ENCODE measurements around the gene KLHL30. TPM values are rescaled to one million over a fixed set of nuclear protein-coding genes. Genes with fewer than 3 reads are reported as not detected.

The KLHL30 gene
- total RNA-seq, 1 donor from 2014 or later: 0.07 TPM

DNA sequence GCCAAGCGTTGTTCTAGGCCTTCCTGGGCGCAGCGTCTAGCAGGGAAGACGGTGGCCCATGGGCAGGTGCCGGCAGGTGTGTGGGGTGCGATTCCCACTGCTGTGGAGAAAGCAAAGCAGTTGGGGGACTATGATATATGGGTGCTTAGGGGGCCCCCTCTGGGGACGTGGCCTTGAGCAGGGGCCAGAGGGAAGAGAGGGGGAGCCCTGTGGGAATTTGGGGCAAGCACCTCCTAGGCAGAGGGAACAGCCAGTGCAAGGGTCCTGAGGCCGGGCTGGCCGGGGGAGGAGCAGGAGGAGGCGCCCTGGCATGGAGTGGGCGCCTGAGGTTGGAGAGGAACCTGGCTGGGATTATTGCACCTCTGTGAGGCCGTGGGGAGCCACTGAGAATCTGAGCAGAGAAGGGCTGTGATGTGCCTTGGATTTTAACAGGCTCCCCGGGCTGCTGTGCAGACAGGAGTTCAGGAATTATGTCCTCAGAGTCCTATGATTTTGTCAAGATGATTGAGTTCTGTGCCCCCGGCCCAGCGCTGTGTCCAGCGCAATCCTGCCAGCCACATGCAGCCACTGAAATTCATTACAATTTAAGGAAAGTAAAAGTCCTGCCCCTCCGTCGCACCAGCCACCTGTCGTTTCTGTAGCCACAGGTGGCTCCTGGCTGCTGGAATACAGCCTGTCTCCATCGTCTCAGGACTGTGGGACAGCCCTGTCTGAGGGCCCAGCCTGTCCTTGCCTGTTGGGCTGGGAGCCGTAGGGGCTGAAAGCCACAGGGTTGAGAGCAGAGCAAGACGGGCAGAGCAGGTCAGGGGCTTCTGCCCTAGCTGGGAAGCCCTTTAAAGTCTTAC is 9.1 kb upstream of the KLHL30 start:
- H3K27me3 Mint-ChIP-seq: no peaks in the 10 kb centered on the region
- TF ChIP-seq, protein P1, sequence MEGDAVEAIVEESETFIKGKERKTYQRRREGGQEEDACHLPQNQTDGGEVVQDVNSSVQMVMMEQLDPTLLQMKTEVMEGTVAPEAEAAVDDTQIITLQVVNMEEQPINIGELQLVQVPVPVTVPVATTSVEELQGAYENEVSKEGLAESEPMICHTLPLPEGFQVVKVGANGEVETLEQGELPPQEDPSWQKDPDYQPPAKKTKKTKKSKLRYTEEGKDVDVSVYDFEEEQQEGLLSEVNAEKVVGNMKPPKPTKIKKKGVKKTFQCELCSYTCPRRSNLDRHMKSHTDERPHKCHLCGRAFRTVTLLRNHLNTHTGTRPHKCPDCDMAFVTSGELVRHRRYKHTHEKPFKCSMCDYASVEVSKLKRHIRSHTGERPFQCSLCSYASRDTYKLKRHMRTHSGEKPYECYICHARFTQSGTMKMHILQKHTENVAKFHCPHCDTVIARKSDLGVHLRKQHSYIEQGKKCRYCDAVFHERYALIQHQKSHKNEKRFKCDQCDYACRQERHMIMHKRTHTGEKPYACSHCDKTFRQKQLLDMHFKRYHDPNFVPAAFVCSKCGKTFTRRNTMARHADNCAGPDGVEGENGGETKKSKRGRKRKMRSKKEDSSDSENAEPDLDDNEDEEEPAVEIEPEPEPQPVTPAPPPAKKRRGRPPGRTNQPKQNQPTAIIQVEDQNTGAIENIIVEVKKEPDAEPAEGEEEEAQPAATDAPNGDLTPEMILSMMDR (conservative IDR thresholded peaks at IDR 0.05): no peak
- no peak overlapping the region for H3K4me3 Mint-ChIP-seq
- no peaks in the 10 kb centered on the region for H3K4me1 Mint-ChIP-seq (ENCODE audit: unreplicated experiment)
- DNase-seq (ENCODE audit: extremely low spot score, unreplicated experiment): no peak
- H3K27ac Mint-ChIP-seq: no peak overlapping the region
- H3K9me3 Mint-ChIP-seq: no peaks in the 10 kb centered on the region
- no peaks in the 10 kb centered on the region for H3K36me3 Mint-ChIP-seq

DNA sequence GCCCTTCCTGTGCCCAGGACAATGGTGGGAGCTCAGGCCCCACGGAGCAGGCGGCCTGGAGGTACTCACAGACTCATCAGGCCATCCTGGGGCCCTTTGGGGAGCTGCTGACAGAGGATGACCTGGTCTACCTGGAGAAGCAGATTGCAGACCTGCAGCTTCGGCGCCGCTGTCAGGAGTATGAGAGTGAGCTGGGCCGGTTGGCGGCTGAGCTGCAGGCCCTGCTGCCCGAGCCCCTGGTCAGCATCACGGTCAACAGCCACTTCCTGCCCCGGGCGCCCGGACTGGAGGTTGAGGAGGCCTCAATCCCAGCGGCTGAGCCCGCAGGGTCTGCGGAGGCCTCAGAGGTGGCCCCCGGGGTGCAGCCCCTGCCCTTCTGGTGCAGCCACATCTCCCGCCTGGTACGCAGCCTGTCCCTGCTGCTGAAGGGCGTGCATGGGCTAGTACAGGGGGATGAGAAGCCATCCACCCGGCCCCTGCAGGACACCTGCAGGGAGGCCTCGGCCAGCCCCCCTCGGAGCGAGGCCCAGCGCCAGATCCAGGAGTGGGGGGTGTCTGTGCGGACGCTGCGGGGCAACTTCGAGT is 8.3 kb upstream of the KLHL30 start:
- Mint-ChIP-seq H3K27ac (no peak overlapping the region), H3K36me3 (no peaks in the 10 kb centered on the region), H3K4me1 (ENCODE audit: unreplicated experiment) (no peaks in the 10 kb centered on the region), H3K9me3 (no peaks in the 10 kb centered on the region), H3K27me3 (no peaks in the 10 kb centered on the region), H3K4me3 (no peak overlapping the region)
- DNase-seq (ENCODE audit: extremely low spot score, unreplicated experiment): no peak
- TF ChIP-seq, protein P1 (conservative IDR thresholded peaks at IDR 0.05): no peak

DNA sequence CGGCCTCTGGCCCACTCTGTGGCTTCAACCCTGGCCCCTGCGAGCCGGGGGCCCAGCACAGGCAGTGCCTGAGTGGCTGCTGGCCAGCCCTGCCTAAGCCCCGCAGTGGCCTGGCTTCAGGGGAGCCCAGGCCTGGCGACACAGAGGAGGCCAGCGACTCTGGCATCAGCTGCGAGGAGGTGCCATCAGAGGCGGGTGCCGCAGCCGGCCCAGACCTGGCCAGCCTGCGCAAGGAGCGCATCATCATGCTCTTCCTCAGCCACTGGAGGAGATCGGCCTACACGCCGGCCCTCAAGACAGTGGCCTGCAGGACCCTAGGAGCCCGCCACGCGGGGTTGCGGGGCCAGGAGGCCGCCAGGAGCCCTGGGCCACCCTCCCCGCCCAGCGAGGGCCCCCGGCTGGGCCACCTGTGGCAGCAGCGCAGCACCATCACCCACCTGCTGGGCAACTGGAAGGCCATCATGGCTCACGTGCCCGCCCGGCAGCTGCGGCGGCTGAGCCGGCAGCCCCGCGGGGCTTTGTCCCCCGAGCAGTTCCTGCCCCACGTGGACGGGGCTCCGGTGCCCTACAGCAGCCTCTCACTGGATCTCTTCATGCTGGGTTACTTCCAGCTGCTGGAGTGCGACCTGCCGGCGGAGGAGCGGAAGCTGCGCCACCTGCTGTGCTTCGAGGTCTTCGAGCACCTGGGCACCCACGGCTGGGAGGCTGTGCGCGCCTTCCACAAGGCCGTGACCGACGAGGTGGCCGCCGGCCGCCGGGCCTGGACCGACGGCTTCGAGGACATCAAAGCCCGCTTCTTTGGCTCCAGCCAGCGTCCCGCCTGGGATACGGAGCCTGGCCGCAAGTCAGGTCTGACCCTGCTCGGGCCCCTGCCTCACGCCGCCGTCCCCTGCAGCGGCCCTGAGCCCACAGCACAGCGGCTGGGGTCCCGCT is 7.5 kb upstream of the KLHL30 start:
- Mint-ChIP-seq H3K9me3 (no peaks in the 10 kb centered on the region), H3K4me1 (ENCODE audit: unreplicated experiment) (no peaks in the 10 kb centered on the region), H3K36me3 (no peaks in the 10 kb centered on the region), H3K27ac (no peak overlapping the region), H3K4me3 (no peak overlapping the region), H3K27me3 (no peaks in the 10 kb centered on the region)
- no peak for DNase-seq (ENCODE audit: extremely low spot score, unreplicated experiment)
- TF ChIP-seq, protein P1 (conservative IDR thresholded peaks at IDR 0.05): no peak

DNA sequence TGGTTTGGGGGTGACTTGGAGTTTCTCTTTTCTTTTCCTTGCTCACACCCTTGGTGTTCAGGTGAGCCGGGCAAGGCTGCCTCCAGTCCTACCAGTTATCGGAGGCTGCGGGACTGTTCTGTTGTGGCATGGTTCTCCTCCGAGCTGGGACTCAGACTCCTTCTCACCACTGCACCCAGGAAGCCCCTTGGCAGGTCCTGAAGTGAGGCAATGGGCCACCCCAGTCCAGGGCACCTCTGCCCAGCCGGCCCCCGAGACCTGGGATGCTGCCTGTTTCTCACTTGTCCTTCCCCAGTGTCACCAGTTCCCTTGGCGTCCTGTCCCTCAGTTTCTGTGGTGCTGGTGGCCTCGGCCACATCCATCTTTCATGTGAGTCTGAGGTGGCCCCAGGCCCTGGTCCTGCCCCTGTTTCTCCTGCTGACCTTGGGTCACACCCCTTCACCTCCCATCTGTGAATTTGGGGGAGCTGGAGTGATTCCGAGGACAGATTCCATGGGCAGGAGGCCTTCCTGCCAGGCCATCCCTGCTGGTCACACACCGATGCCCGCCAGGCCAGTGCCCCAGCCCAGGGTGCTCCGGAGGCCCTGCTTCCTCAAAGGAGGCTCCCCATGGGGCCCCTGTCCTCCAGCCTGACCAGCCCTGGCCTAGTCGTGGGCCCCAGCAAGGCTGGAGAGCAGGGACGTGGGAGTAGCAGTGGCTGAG is 6.6 kb upstream of the KLHL30 start:
- no peak overlapping the region for H3K4me3 Mint-ChIP-seq
- H3K9me3 Mint-ChIP-seq: no peaks in the 10 kb centered on the region
- H3K4me1 Mint-ChIP-seq (ENCODE audit: unreplicated experiment): no peaks in the 10 kb centered on the region
- no peaks in the 10 kb centered on the region for H3K27me3 Mint-ChIP-seq
- no peak overlapping the region for H3K27ac Mint-ChIP-seq
- no peak for DNase-seq (ENCODE audit: extremely low spot score, unreplicated experiment)
- TF ChIP-seq, protein P1 (conservative IDR thresholded peaks at IDR 0.05): no peak
- H3K36me3 Mint-ChIP-seq: no peaks in the 10 kb centered on the region
